HG02884 (cell line): ENCODE measurements around the gene KIAA1958.

ENCODE experiments used
- ATAC-seq: cut with Tn5 transposase; IDR thresholded peaks from one replicate; pipeline ENCODE4 v1.9.1; 2021; ENCODE audit warnings: mild to moderate bottlenecking, moderate library complexity; ENCODE audit not compliant: unreplicated experiment

Gene KIAA1958

GRCh38 chr9:112552229-112553056, 65.8 kb downstream of the KIAA1958 start:
- ATAC-seq: no peak

DNA sequence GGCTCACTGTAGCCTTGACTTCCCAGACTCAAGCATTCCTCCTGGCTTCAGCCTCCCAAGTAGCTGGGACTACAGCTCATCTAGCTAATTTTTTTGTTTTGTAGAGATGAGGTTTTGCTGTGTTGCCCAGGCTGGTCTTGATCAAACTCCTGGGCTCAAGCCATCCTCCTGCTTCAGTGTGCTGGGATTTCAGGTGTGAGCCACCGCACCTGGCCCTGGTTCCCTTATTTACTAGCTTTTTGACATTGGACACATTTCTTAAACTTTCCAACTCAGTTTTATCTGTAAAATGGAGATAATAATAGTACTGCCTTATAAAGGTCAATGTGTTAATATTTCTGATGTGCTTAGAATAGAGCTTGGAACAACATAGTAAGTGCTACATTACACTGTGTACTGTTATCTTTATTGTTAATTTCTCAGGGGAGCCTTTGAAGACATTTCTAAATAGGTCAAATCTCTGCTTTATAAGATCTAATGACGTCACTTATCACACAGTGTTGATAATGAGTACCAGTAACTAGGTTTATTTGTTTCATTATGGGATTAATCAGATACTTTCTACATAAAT, 66.7 kb downstream of the KIAA1958 start:
- no peak for ATAC-seq

- no peak for ATAC-seq
Observed at GRCh38 chr9:112554516-112554915, 67.9 kb downstream of the KIAA1958 start.

GRCh38 chr9:112555101-112555643, 68.5 kb downstream of the KIAA1958 start:
- ATAC-seq: no peak

DNA sequence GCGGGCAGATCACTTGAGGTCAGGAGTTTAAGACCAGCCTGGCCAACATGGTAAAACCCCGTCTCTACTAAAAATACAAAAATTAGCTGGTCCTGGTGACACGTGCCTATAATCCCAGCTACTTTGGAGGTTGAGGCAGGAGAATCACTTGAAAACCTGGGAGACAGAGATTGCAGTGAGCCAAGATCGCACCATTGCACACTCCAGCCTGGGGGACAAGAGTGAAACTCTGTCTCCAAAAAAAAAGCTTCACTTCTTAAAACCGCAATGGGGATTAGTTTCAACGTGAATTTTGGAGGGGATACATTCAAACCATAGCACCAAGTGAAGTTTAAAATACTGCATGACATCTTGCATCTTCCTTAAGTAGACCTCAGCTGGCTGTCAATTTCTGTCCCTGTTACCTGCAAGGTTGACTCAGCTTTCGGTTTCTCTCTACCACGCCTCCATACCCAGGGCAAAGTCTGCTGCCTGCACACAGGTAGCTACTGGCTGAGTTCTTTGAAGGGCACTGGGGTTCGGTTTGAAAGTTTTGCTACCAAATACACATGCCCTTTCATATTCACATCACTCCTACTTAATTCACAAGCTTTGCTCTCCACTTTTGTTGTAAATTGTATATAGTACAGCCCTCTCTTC, 69.3 kb downstream of the KIAA1958 start:
- ATAC-seq: no peak

DNA sequence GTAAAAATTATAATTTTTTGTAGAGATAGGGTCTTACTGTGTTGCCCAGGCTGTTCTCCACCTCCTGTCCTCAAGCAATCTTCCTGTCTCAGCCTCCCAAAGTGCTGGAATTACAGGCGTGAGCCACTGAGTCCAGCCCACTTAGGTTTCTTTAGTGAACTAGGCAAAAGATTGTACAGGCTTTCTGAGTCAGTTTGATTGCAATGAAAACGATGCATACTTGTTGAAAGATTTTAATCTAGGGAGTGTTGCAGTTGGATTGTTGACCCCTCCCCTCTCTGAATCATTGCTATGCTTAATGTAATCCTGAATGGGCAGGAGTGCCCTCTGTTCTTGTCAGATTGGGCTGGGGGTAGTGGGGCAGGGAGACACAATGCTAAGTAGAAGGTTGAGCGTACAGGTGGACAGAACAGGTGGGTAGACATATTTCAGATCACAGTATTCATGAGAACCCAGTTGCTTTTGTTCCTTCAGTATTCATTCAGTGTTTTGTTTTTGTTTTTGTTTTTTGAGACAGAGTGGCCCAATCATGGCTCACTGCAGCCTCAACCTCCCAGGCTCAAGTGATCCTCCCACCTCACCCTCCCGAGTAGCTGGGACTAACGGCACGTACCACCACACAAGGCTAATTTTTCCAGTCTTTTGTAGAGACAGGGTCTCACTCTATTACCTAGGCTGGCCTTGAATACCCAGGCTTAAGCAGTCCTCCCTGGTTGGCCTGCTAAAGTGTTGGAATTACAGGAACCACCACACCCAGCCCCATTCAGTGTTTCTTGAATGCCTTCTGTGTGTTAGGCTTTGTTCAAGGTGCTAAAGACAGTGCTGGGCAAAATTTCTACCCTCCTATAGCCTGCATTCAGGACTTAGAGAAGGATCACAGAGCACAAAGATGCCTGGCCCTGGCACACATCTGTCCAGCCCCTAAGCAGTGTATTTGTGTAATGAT, 70.1 kb downstream of the KIAA1958 start:
- no peak for ATAC-seq

DNA sequence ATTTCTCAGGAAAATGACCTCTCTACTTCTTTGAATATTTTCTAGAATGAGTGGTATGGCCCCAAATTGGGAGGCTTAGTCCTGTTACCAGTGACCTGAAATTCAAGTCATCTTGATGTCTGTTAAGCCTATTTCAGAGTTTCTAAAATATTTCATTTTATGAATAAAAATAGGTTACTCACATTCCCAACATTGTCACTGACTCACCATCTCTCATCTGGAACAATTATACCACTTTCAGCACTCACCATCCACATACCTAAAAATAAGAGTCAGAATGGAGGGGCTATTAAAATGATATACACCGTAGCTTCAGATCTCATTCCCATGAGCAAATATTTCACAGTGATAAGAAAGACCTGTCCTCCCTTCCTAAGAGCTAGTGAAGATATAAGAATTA, 71.8 kb downstream of the KIAA1958 start:
- no peak for ATAC-seq

DNA sequence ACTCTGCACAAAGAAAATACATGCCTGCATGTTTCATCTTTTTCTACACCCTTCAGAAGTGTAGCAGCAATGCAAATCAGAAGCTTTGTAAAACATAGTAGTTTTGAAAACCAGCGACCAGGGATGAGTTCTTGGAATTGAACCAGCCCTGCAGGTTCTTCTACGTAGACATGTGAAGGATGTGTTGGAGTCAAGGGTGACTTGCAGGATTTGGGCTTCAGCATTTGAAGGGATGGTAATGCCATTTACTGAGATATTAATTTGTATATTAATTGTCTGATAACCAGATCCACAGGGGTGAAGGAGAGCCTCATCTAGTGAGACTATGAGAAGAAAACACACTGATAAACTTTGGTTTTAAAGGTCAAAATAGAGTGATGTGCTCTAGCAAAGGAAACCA, 72.4 kb downstream of the KIAA1958 start:
- no peak for ATAC-seq

- no peak for ATAC-seq
Observed at GRCh38 chr9:112559629-112560413, 73.2 kb downstream of the KIAA1958 start.

GRCh38 chr9:112562235-112562958, 75.8 kb downstream of the KIAA1958 start:
- ATAC-seq: no peak

GRCh38 chr9:112569186-112569585, 82.6 kb downstream of the KIAA1958 start:
- no peak for ATAC-seq

DNA sequence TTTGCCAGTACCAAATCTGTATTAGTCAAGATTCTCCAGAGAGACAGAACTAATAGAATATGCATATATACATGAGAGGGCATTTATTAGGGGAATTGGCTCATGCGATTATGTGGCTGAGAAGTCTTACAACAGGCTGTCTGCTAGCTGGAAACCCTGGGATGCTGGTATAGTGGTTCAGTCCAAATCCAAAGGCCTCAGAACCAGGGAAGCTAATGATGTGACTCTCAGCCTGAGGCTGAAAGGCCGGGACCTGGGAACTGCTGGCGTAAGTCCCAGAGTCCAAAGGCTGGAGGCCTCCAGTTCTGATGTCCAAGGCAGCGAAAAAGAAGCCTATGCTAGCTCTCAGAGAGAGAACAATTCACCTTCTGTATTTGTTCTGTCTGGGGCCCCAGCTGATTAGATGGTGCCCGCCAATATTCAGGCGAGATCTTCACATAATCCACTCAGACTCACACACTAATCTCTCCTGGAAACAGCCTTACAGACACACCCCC, 84.1 kb downstream of the KIAA1958 start:
- ATAC-seq: no peak

GRCh38 chr9:112571624-112572355, 85.2 kb downstream of the KIAA1958 start:
- ATAC-seq: no peak

GRCh38 chr9:112572416-112572815, 85.8 kb downstream of the KIAA1958 start:
- ATAC-seq: no peak

DNA sequence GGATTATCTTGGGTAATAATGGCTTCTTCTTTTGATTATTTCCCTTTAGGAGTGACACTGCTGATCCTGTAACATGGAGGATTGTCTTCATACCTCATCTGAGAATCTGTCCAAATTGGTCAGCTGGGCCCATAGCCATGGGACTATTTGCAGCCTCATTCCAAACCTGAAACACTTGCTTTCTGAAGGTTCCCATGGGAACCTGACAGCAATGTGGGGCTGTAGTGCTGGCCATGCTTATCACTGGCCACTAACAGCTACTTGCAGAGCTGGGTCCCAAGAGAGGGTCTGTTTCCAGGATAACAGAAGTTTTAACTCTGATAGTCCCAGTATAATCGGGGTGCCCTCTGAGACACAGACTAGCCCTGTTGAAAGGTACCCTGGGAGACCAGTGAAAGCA, 87.4 kb downstream of the KIAA1958 start:
- no peak for ATAC-seq

DNA sequence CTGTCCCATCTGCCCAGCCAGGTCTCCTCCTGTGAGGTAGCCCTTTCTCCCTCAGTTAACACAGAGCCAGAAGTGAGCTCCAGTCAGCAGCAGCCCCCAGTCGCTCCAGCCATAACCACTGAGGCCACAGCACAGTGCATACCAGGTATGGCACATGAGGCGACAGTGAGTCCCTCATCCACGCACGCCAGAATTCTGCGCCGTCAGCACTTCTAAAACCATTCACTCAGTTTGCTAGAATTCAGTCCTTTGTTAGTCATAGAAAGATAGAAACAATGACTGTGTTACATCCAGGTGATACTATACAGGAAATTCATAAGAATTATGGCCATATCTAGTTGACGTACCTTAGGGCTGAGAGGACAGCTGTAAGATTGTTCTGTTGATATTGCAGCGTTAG, 88.5 kb downstream of the KIAA1958 start:
- ATAC-seq: no peak

DNA sequence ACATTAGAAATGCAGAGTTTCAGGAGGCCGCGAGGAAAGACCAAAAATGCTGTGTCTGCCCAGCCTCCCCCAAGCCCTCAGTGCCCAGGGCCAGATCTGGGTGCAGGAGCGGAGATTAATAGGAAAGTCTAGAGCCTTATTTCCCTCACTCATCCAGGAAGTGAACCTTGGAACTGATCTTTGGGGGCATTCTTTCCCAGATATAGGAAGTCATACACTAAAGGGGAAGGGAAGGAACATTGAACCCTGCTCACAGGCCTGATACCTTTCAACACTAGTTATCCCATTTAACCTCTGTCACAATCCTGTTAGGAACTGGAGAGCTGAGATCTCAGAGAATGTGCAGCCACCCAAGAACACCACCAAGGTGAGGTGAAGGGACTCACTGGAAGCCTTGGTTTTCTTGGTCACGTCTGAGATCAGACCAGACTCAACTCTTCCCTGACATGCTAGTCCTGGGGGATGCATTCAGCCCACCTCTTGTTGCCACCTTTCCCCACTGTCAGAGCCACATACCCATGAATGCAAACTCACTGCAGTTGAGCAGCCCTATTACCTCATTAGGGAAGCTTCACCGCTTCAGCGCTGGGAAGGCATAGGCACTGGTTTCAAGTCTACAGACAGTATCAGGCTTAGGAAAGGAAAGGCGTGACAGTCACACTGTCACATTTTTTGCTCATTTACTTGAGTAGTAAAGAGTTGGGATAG, 95.0 kb downstream of the KIAA1958 start:
- ATAC-seq: no peak
